Heart left ventricle (tissue), 16 donors: ENCODE results near the gene ANKRD34B. TPM values are rescaled to one million over a fixed set of nuclear protein-coding genes. Genes with fewer than 3 reads are reported as not detected.

Experiments used
- ATAC-seq, 4 donors: fragments of 200-7000 bp; cut with Tn5 transposase; one replicate each; pipeline ENCODE4 v1.9.1; 2020 to 2022; ENCODE audit warnings: moderate library complexity in 4 of 4, mild to moderate bottlenecking in 3 of 4, moderate number of reproducible peaks in 1 of 4
- DNase-seq, 5 donors: peaks; one replicate each; pipeline ENCODE4 v3.0.0-alpha.2; 2020
- H3K27ac ChIP-seq, 12 donors: fragments of 200-600 bp; sonication (generic) in 4 of 12; one replicate each; pipeline versions ENCODE4 v1.5.0 to v1.8.0; 2016 to 2022; ENCODE audit warnings: mild to moderate bottlenecking in 2 of 12
- H3K27me3 ChIP-seq, 9 donors: fragments of 200-600 bp; sonication (generic) in 2 of 9; one replicate each; pipeline versions ENCODE4 v1.5.1 to v1.8.0; 2016 to 2022; ENCODE audit warnings: mild to moderate bottlenecking in 3 of 9
- H3K36me3 ChIP-seq, 9 donors: fragments of 200-600 bp; sonication (generic) in 2 of 9; one replicate each; pipeline versions ENCODE4 v1.5.0 to v1.8.0; 2018 to 2022; ENCODE audit warnings: mild to moderate bottlenecking in 2 of 9
- H3K4me1 ChIP-seq, 12 donors: fragments of 200-600 bp; sonication (generic) in 4 of 12; one replicate each; pipeline versions ENCODE4 v1.5.0 to v1.8.0; 2016 to 2022; ENCODE audit warnings: mild to moderate bottlenecking in 3 of 12
- H3K4me3 ChIP-seq, 12 donors: fragments of 200-600 bp; sonication (generic) in 4 of 12; one replicate each; pipeline versions ENCODE4 v1.5.0 to v1.8.0; 2017 to 2022; ENCODE audit warnings: mild to moderate bottlenecking in 9 of 12, moderate library complexity in 4 of 12
- H3K9me3 ChIP-seq, 12 donors: fragments of 200-600 bp; sonication (generic) in 4 of 12; one replicate each; pipeline versions ENCODE4 v1.5.0 to v1.8.0; 2016 to 2022; ENCODE audit warnings: mild to moderate bottlenecking in 1 of 12
- CTCF ChIP-seq, 12 donors: fragments of 200-600 bp; sonication (generic) in 4 of 12; IDR thresholded peaks; one replicate each; pipeline versions ENCODE4 v1.5.0 to v1.8.0; 2018 to 2022; ENCODE audit warnings: antibody characterized with exemption in 12 of 12, mild to moderate bottlenecking in 5 of 12
- POLR2A ChIP-seq, 2 donors: fragments of 450-650 bp; IDR thresholded peaks; one replicate each; pipeline ENCODE4 v1.6.1; 2017; ENCODE audit warnings: antibody characterized with exemption in 2 of 2, mild to moderate bottlenecking in 2 of 2, moderate library complexity in 2 of 2
- WGBS, 4 donors: extraction: QIAGEN DNeasy Blood & Tissue Kit in 2 of 4; methylation state at CpG; one replicate each; pipeline versions ENCODE4 v1.1.5 to v1.1.7; 2013 to 2018; 5-methylcytosine and 5-hydroxymethylcytosine counted together
- intact Hi-C, 10 donors: fragments of 100-400 bp; cut with DNase I; formaldehyde crosslinking; loops; one replicate each; pipeline versions ENCODE4 v1.11.1 to v1.14.2; 2022
- polyA plus RNA-seq, 2 donors: library from polyadenylated mRNA; stranded (reverse); fragments of 200-250 nt; gene quantifications; one replicate each; pipeline ENCODE4 v1.2.3, GENCODE V29; 2013
- total RNA-seq, 9 donors: library from RNA; depleted of rRNA in 2 of 9; stranded (reverse); fragments of >200 nt in 2 of 9; fragmentation: NEBNext Ultra II Directional in 3 of 9; extraction: Animal tissue kit (Norgen Biotek cat#: 25700) in 3 of 9; gene quantifications; one replicate each; pipeline versions ENCODE4 v1.1.0 to v1.2.4, GENCODE V29; 2016 to 2023
- donor health status: ischemic (EF 13 %, LVEDD 7.1; RV severe dilation, severe dysfunction).
- donor health status: healthy with polysubstance abuse.
- donor health status: DM: no; HTN: yes; CAD: no.
- donor health status: DM: no; HTN: no; CAD: no.
- donor health status: ischemic (EF 25% LVEDD 6.9; RV normal size, moderate dysfunction).
- donor health status: ischemic (EF 25% LVEDD 5.7; RV mildly dilated, moderate dysfunction).
- donor health status: healthy.
- donor health status: DM: yes; HTN: yes; CAD: no.
- donor health status: ischemic (EF 35%, LVEDD 5.7; RV mildly dilated, moderate dysfunction).
- donor health status: nonischemic (EF 11% LVEDD 7.7; RV severe dilation, severe dysfunction).
- donor health status: DM: yes; HTN: yes; CAD: no.
- donor health status: PGD.
- donor health status: ischemic (EF 29% LVEDD 5.4; RV normal size, mild dysfunction).
- donor health status: nonischemic (EF 23%, LVEDD 6.1; RV moderate dilation, normal function).

The ANKRD34B gene
- total and polyA plus RNA-seq, 11 donors: 0.09 TPM; not detected in 10

GRCh38 chr5:80508844-80509243 lies 61.2 kb downstream of the ANKRD34B start:
- Histone ChIP-seq H3K4me3 (no peak overlapping the region), H3K27ac (no peak overlapping the region), H3K27me3 (no peaks in the 10 kb centered on the region), H3K4me1 (no peaks in the 10 kb centered on the region), H3K9me3 (no peaks in the 10 kb centered on the region), H3K36me3 (peaks cover 0 to 7% (median 0%) of the 10 kb centered on the region in 9 donors)
- DNase-seq (no peak), ATAC-seq (no peak)
- WGBS, 4 donors: 94 to 97% (median 95%) methylated on average over 6 of the region's 6 CpGs
- intact Hi-C loops: no loop called here
- no peak for TF ChIP-seq POLR2A (IDR thresholded peaks at IDR 0.05)
- TF ChIP-seq CTCF (IDR thresholded peaks at IDR 0.05): no peak

GRCh38 chr5:80507663-80508062 lies 62.4 kb downstream of the ANKRD34B start:
- ATAC-seq (no peak), DNase-seq (no peak)
- no peak overlapping the region for H3K4me3 ChIP-seq
- H3K4me1 ChIP-seq: peaks cover 0 to 7% (median 0%) of the 10 kb centered on the region in 12 donors
- no peaks in the 10 kb centered on the region for H3K9me3 ChIP-seq
- intact Hi-C loops: no loop called here
- WGBS, 4 donors: 85 to 92% (median 91%) methylated on average over 3 of the region's 3 CpGs
- no peak overlapping the region for H3K27ac ChIP-seq
- TF ChIP-seq POLR2A (IDR thresholded peaks at IDR 0.05) (no peak), CTCF (IDR thresholded peaks at IDR 0.05) (no peak)
- H3K36me3 ChIP-seq: no peaks in the 10 kb centered on the region
- H3K27me3 ChIP-seq: no peaks in the 10 kb centered on the region

Other genes starting within 250 kb of the ANKRD34B start
- gene ZFYVE16, start 162.2 kb downstream of the ANKRD34B start, total RNA-seq: 10 to 100 TPM; 16.1 to 53.2 (median 39.2) TPM
- 10 to 100 TPM; 10.3 to 17.8 TPM for gene ZFYVE16, start 162.2 kb downstream of the ANKRD34B start, polyA plus RNA-seq
- 1 to 10 TPM; 1.2 to 2.3 (median 1.7) TPM for gene FAM151B, start 82.2 kb downstream of the ANKRD34B start, total RNA-seq
- gene FAM151B, start 82.2 kb downstream of the ANKRD34B start, polyA plus RNA-seq: 1 to 10 TPM in 1 of 2 donors, under 1 TPM in 1; 0.27 to 1.1 TPM
- 10 to 100 TPM in 4 of 9 donors, 1 to 10 TPM in 5; 6.0 to 15.8 (median 9.2) TPM for gene MSH3, start 84.4 kb upstream of the ANKRD34B start, total RNA-seq
- gene MSH3, start 84.4 kb upstream of the ANKRD34B start, polyA plus RNA-seq: 1 to 10 TPM; 2.9 to 4.8 TPM
- gene DHFR, start 84.7 kb upstream of the ANKRD34B start, total RNA-seq: 10 to 100 TPM in 5 of 9 donors, 1 to 10 TPM in 4; 1.6 to 18.9 (median 11.6) TPM
- gene DHFR, start 84.7 kb upstream of the ANKRD34B start, polyA plus RNA-seq: 1 to 10 TPM; 8.1 to 9.6 TPM